ENCODE results near the gene SYTL1. TPM values are rescaled to one million over a fixed set of nuclear protein-coding genes. Genes with fewer than 3 reads are reported as not detected.

The SYTL1 gene
- total RNA-seq, 1 experiment from 2014 or later = 75.9 TPM

- Histone ChIP-seq H3K79me2 (ENCODE audit: insufficient read depth, low read length) (no peaks in the 10 kb centered on the region), H3K4me2 (ENCODE audit: low read length) (peak overlapping the region; percentile 96; the same call in 1 of the 2 replicates), H3K36me3 (ENCODE audit: control insufficient read depth in 1 of 2, insufficient read depth in 2 of 2, low read length in 2 of 2) (no peaks in the 10 kb centered on the region), H2AFZ (ENCODE audit: low read depth, low read length, poor library complexity, severe bottlenecking) (no peak overlapping the region), H4K20me1 (ENCODE audit: insufficient read depth) (no peaks in the 10 kb centered on the region), H3K27ac (ENCODE audit: low read depth, low read length) (peak overlapping the region; percentile 77; the same call in 1 of the 2 replicates), H3K4me3 (replicated peaks in 1 of 2; ENCODE audit: low read depth in 1 of 2, low read length in 2 of 2) (no peak overlapping the region), H3K9me3 (ENCODE audit: control insufficient read depth in 1 of 2, insufficient read depth in 1 of 2, low read depth in 1 of 2, low read length in 2 of 2) (no peaks in the 10 kb centered on the region), H3K9me2 (ENCODE audit: insufficient read depth) (no peaks in the 10 kb centered on the region), H3K4me1 (ENCODE audit: control insufficient read depth in 1 of 2, insufficient read depth in 2 of 2, low read length in 2 of 2) (peaks cover 26 to 39% of the 10 kb centered on the region in 2 experiments), H3K9ac (ENCODE audit: low read length) (no peak overlapping the region), H3K27me3 (ENCODE audit: insufficient read depth, low read length) (no peaks in the 10 kb centered on the region)
- POLR2A ChIA-PET = interaction anchor here (1.0 to 1.2 kb wide), 2 partner anchors 8 to 16 kb away, joined by 3 to 11 read pairs; partner anchors contain the start of genes MAP3K6 and SYTL1
- intact Hi-C loops (cut with micrococcal nuclease) = loop anchor here (1.0 kb wide), 1 partner anchor 9 kb away; no protein-coding TSS in a partner anchor
- no TSS peak for BruUV-seq (replicated peaks)
- no peak for TF ChIP-seq SP1 (IDR thresholded peaks at IDR 0.05; ENCODE audit: low read depth)
- no peak for TF ChIP-seq POLR2AphosphoS5 (IDR thresholded peaks at IDR 0.05; ENCODE audit: low read depth, low read length)
- TF ChIP-seq SRF (IDR thresholded peaks at IDR 0.05; ENCODE audit: low read depth) = no peak
- TF ChIP-seq CEBPB (IDR thresholded peaks at IDR 0.05; ENCODE audit: low read depth) = no peak
- no peak for TF ChIP-seq POLR2A (IDR thresholded peaks at IDR 0.05; ENCODE audit: borderline replicate concordance, extremely low read depth, insufficient read depth, insufficient read length)
- no peak for TF ChIP-seq ATF3 (IDR thresholded peaks at IDR 0.05)
- TF ChIP-seq YY1 (IDR thresholded peaks at IDR 0.05; ENCODE audit: extremely low read depth, insufficient replicate concordance, low read depth, low read length) = no peak
- no peak for TF ChIP-seq JUND (IDR thresholded peaks at IDR 0.05)
- RAD21 ChIA-PET (ENCODE audit: low non-redundant PET in 1 of 2, low total read pairs in 2 of 2, uncharacterized antibody in 2 of 2, unreplicated experiment in 2 of 2) = no interaction called here
- DNase-seq (ENCODE audit: low read depth, low spot score) = no peak
- CTCF ChIA-PET = interaction anchor here (1.1 to 1.5 kb wide), 3 partner anchors 8 to 16 kb away, joined by 3 to 7 read pairs (median 4); partner anchors contain the start of gene MAP3K6
- no peak for ATAC-seq
Measured at GRCh38 chr1:27349784-27350662, 8.2 kb downstream of the SYTL1 start.
